GM12874 (cell line): Measurements from ENCODE around the gene USP3.

Experiments
- TF ChIP-seq, protein P1 (sequence below): IDR thresholded peaks from 2 replicates; pipeline ENCODE4 v1.5.1; 2011; ENCODE audit warnings: low read depth, mild to moderate bottlenecking, control low read depth, low read length, moderate library complexity; ENCODE audit not compliant: insufficient read depth

The USP3 gene

GRCh38 chr15:63545520-63545919 lies 41.1 kb downstream of the USP3 start:
- TF ChIP-seq, protein P1, sequence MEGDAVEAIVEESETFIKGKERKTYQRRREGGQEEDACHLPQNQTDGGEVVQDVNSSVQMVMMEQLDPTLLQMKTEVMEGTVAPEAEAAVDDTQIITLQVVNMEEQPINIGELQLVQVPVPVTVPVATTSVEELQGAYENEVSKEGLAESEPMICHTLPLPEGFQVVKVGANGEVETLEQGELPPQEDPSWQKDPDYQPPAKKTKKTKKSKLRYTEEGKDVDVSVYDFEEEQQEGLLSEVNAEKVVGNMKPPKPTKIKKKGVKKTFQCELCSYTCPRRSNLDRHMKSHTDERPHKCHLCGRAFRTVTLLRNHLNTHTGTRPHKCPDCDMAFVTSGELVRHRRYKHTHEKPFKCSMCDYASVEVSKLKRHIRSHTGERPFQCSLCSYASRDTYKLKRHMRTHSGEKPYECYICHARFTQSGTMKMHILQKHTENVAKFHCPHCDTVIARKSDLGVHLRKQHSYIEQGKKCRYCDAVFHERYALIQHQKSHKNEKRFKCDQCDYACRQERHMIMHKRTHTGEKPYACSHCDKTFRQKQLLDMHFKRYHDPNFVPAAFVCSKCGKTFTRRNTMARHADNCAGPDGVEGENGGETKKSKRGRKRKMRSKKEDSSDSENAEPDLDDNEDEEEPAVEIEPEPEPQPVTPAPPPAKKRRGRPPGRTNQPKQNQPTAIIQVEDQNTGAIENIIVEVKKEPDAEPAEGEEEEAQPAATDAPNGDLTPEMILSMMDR, result no peak

GRCh38 chr15:63551400-63551799 lies 47.0 kb downstream of the USP3 start:
- TF ChIP-seq, protein P1, result no peak

- TF ChIP-seq, protein P1, result no peak
These were observed 49.0 kb downstream of the USP3 start for GRCh38 chr15:63553388-63553791.

- TF ChIP-seq, protein P1, result no peak
These were observed 50.0 kb downstream of the USP3 start for GRCh38 chr15:63554337-63554927.

- TF ChIP-seq, protein P1, result no peak
These were observed 51.1 kb downstream of the USP3 start for GRCh38 chr15:63555507-63555906.

GRCh38 chr15:63556246-63556645 lies 51.9 kb downstream of the USP3 start:
- TF ChIP-seq, protein P1, result no peak

- TF ChIP-seq, protein P1, result no peak
These were observed 52.3 kb downstream of the USP3 start for GRCh38 chr15:63556736-63557135.
